Measurements from ENCODE around the gene STK38. TPM values are rescaled to one million over a fixed set of nuclear protein-coding genes. Genes with fewer than 3 reads are reported as not detected.
A peak's percentile ranks its signal among the peaks of the same experiment; 100 is the strongest.

The STK38 gene
- total RNA-seq, result 10 to 100 TPM; 32.0 to 44.3 (median 40.3) TPM

GRCh38 chr6:36546920-36547645, at the start of gene STK38:
Gene STK38, minus strand, starts transcription at chr6:36547479. Its CDS starts 7,277 bp downstream, at chr6:36540202.
- Histone ChIP-seq H3K36me3 (no peaks in the 10 kb centered on the region), H3K27me3 (no peaks in the 10 kb centered on the region), H3K27ac (replicated peaks in 1 of 4) (peak within 1 kb of the TSS; percentile 94 to 99 (median 96)), H3K4me1 (peaks cover 30 to 50% (median 48%) of the 10 kb centered on the region in 4 donors), H3K4me3 (peak within 1 kb of the TSS; percentile 78 to 98 (median 86)), H3K9me3 (no peaks in the 10 kb centered on the region)
- DNase-seq (ENCODE audit: extremely low spot score), result peak; percentile 96
- intact Hi-C loops (cut with DNase I), result loop anchor here (5.0 kb wide), 2 partner anchors 45 to 105 kb away; partner anchors contain the start of genes KCTD20, PXT1 and SRSF3
- peak; percentile 96 for TF ChIP-seq POLR2A (IDR thresholded peaks at IDR 0.05; ENCODE audit: low read depth)
- no peak for TF ChIP-seq EP300 (IDR thresholded peaks at IDR 0.05)
- peak; percentile 99 for TF ChIP-seq POLR2AphosphoS5 (IDR thresholded peaks at IDR 0.05)
- TF ChIP-seq CTCF (IDR thresholded peaks at IDR 0.05), result peak in 2 of 3 experiments; percentile 4 to 22
- WGBS, result under 1% methylated on average over 36 of the region's 51 CpGs

DNA sequence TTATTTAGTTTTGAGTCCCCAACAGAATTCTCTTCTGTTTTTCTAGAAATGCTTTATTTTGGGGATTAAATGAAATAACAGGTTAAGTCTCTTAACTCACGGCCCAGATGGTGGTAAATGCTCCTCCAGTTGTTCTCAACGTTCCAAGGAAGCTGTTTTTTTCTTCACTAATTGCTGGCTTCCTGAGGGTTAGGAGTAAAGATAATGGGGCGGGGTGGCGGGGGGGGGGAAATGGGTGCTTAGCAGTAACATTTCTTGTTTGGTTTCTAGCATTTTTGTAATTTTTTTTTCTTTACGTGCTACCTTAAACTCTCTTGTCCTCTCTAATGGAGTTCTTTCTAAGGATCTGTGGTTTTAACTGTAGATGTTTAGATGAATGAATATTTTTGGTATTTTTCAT, 49.1 kb upstream of the STK38 start:
- peaks cover 56 to 67% (median 62%) of the 10 kb centered on the region in 4 donors for H3K4me1 ChIP-seq

GRCh38 chr6:36594816-36595643, 47.8 kb upstream of the STK38 start:
- TF ChIP-seq CTCF (IDR thresholded peaks at IDR 0.05) (no peak), EP300 (IDR thresholded peaks at IDR 0.05) (no peak), POLR2AphosphoS5 (IDR thresholded peaks at IDR 0.05) (peak; percentile 50 to 69)
- peaks cover 28 to 36% (median 32%) of the 10 kb centered on the region in 4 donors for H3K36me3 ChIP-seq
- peaks cover 43 to 54% (median 49%) of the 10 kb centered on the region in 4 donors for H3K4me1 ChIP-seq
- H3K27ac ChIP-seq (replicated peaks in 1 of 4), result peak overlapping the region; percentile 92 to 99 (median 96)
- WGBS, result under 1% methylated on average over 15 of the region's 15 CpGs
- DNase-seq (ENCODE audit: extremely low spot score), result no peak
- H3K4me3 ChIP-seq, result peak overlapping the region; percentile 75 to 85 (median 78)
- H3K27me3 ChIP-seq, result no peaks in the 10 kb centered on the region
- H3K9me3 ChIP-seq, result no peaks in the 10 kb centered on the region
- intact Hi-C loops (cut with DNase I), result loop anchor here (5.0 kb wide), 3 partner anchors 48 to 173 kb away; partner anchors contain the start of genes KCTD20, PXT1 and STK38

More for the DNA sequence above, 49.1 kb upstream of the STK38 start:
- Histone ChIP-seq H3K9me3 (no peaks in the 10 kb centered on the region), H3K4me3 (peak overlapping the region; percentile 75 to 85 (median 78)), H3K36me3 (peaks cover 41 to 49% (median 44%) of the 10 kb centered on the region in 4 donors), H3K27ac (replicated peaks in 1 of 4) (peak overlapping the region; percentile 92 to 99 (median 96)), H3K27me3 (no peaks in the 10 kb centered on the region)
- TF ChIP-seq POLR2A (IDR thresholded peaks at IDR 0.05; ENCODE audit: low read depth) (no peak), POLR2AphosphoS5 (IDR thresholded peaks at IDR 0.05) (no peak), CTCF (IDR thresholded peaks at IDR 0.05) (no peak), EP300 (IDR thresholded peaks at IDR 0.05) (no peak)
- intact Hi-C loops (cut with DNase I), result loop anchor here (5.0 kb wide), 1 partner anchor 154 kb away; the partner anchor contains the start of genes KCTD20 and PXT1
- WGBS, result under 1% methylated on average over 5 of the region's 5 CpGs
- DNase-seq (ENCODE audit: extremely low spot score), result no peak

GRCh38 chr6:36594029-36594815, 46.9 kb upstream of the STK38 start, which contains the start of gene SRSF3:
Gene SRSF3, plus strand, starts transcription at chr6:36594362. Its CDS starts 2,401 bp downstream, at chr6:36596763.
- TF ChIP-seq EP300 (IDR thresholded peaks at IDR 0.05) (no peak), POLR2A (IDR thresholded peaks at IDR 0.05; ENCODE audit: low read depth) (peak; percentile 100), POLR2AphosphoS5 (IDR thresholded peaks at IDR 0.05) (peak; percentile 96 to 100), CTCF (IDR thresholded peaks at IDR 0.05) (peak; percentile 30 to 57 (median 53))
- intact Hi-C loops (cut with DNase I), result loop anchor here (5.0 kb wide), 2 partner anchors 47 to 172 kb away; partner anchors contain the start of gene STK38
- Histone ChIP-seq H3K27ac (replicated peaks in 1 of 4) (peak within 1 kb of the TSS; percentile 92 to 99 (median 96)), H3K27me3 (no peaks in the 10 kb centered on the region), H3K9me3 (no peaks in the 10 kb centered on the region), H3K36me3 (peaks cover 20 to 28% (median 24%) of the 10 kb centered on the region in 4 donors), H3K4me1 (peaks cover 35 to 46% (median 41%) of the 10 kb centered on the region in 4 donors), H3K4me3 (peak within 1 kb of the TSS; percentile 75 to 85 (median 78))
- DNase-seq (ENCODE audit: extremely low spot score), result peak; percentile 99
- WGBS, result under 1% methylated on average over 58 of the region's 58 CpGs

Measured in esophagus muscularis mucosa (tissue), 4 donors.